Liver (tissue), 3 donors: Measurements from ENCODE around the gene ACOT11.
A peak's percentile ranks its signal among the peaks of the same experiment; 100 is the strongest.

Experiments used
- CTCF ChIP-seq: fragments of 150-350 bp; IDR thresholded peaks from 2 replicates; pipeline ENCODE4 v1.5.1; 2017; ENCODE audit warnings: improper control_type of control experiment, low read depth, low read length; ENCODE audit not compliant: missing input control
- FOXA1 ChIP-seq: IDR thresholded peaks from 2 replicates; pipeline ENCODE4 v1.6.1; 2016; ENCODE audit warnings: antibody characterized with exemption
- GABPA ChIP-seq, 2 donors: IDR thresholded peaks in 1 of 2; conservative IDR thresholded peaks in 1 of 2; 2 replicates each; pipeline ENCODE4 v1.6.1; 2016; ENCODE audit warnings: antibody characterized with exemption in 2 of 2, mild to moderate bottlenecking in 1 of 2, moderate library complexity in 1 of 2
- JUND ChIP-seq, 2 donors: IDR thresholded peaks; 2 replicates each; pipeline ENCODE4 v1.6.1; 2016; ENCODE audit warnings: antibody characterized with exemption in 2 of 2
- RAD21 ChIP-seq, 2 donors: IDR thresholded peaks; 2 replicates each; pipeline ENCODE4 v1.6.1; 2016; ENCODE audit warnings: antibody characterized with exemption in 2 of 2, mild to moderate bottlenecking in 2 of 2
- REST ChIP-seq: IDR thresholded peaks from 2 replicates; pipeline ENCODE4 v1.6.1; 2016; ENCODE audit warnings: antibody characterized with exemption, mild to moderate bottlenecking
- RXRA ChIP-seq, 2 donors: IDR thresholded peaks; 2 replicates each; pipeline ENCODE4 v1.6.1; 2017 to 2018; ENCODE audit warnings: antibody characterized with exemption in 2 of 2, mild to moderate bottlenecking in 1 of 2
- SP1 ChIP-seq: IDR thresholded peaks from 2 replicates; pipeline ENCODE4 v1.6.1; 2018; ENCODE audit warnings: antibody characterized with exemption, mild to moderate bottlenecking
- TAF1 ChIP-seq: conservative IDR thresholded peaks from 2 replicates; pipeline ENCODE4 v1.6.1; 2016; ENCODE audit warnings: antibody characterized with exemption, mild to moderate bottlenecking
- YY1 ChIP-seq: IDR thresholded peaks from 2 replicates; pipeline ENCODE4 v1.6.1; 2016; ENCODE audit warnings: antibody characterized with exemption, mild to moderate bottlenecking
- TF ChIP-seq, protein P1 (sequence below): IDR thresholded peaks from 2 replicates; pipeline ENCODE4 v1.6.1; 2016; ENCODE audit warnings: antibody characterized with exemption
- TF ChIP-seq, protein P2 (sequence below): IDR thresholded peaks from 2 replicates; pipeline ENCODE4 v1.6.1; 2016; ENCODE audit warnings: antibody characterized with exemption
- TF ChIP-seq, protein P3 (sequence below): IDR thresholded peaks from 2 replicates; pipeline ENCODE4 v1.6.1; 2016; ENCODE audit warnings: antibody characterized with exemption
- donor health status: healthy.
- donor health status: healthy.

DNA sequence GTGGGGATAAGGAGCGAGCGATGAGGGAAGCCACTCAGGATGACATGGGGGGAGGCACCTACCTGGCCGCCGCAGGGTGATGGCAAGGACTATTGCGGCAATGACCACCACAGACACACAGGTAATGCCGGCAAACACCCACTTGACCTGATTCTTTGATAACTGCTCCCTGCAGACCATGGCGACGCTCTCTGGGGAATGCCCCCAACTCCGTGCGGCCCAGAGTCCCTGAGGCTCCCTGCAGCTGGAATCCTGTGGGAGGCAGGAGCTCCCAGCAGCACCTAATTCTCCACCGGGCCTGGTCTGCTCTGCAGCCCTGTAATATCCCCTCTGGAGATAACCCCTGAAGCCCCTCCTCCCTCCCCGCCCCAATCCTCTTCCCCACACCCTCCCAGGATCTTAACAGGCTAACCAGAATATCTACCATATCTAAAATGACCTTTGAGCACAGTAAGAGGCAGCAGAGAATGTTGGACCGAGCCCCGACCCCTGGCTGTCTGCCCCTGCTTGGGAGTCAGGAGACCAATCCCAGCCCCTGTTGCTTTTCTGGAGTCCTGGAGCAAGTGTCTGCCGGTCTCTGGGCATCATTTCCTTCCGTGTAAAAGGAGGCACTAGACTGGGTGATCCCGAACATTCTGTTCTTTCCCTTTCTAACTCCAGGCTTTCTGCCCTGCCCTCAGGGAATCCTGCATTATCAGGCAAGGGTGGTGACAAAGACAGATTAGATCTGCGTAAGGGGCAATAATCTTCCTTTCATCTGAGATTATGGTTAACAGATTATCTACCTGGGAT, 75.4 kb downstream of the ACOT11 start, which contains the start of gene FAM151A:
- TF ChIP-seq CTCF = no peak
- TF ChIP-seq GABPA (IDR thresholded peaks at IDR 0.05 in 1 of 2, conservative IDR thresholded peaks at IDR 0.05 in 1 of 2) = no peak
- TF ChIP-seq, protein P1, sequence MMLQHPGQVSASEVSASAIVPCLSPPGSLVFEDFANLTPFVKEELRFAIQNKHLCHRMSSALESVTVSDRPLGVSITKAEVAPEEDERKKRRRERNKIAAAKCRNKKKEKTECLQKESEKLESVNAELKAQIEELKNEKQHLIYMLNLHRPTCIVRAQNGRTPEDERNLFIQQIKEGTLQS = no peak
- peak; percentile 87 for TF ChIP-seq SP1
- peak; percentile 50 to 66 for TF ChIP-seq RXRA (IDR thresholded peaks at IDR 0.05)
- TF ChIP-seq REST = no peak
- no peak for TF ChIP-seq TAF1
- peak in 1 of 2 donors; percentile 23 for TF ChIP-seq RAD21 (IDR thresholded peaks at IDR 0.05)
- TF ChIP-seq FOXA1 = no peak
- TF ChIP-seq, protein P2, sequence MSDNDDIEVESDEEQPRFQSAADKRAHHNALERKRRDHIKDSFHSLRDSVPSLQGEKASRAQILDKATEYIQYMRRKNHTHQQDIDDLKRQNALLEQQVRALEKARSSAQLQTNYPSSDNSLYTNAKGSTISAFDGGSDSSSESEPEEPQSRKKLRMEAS = no peak
- no peak for TF ChIP-seq JUND (IDR thresholded peaks at IDR 0.05)
- TF ChIP-seq YY1 = no peak
- TF ChIP-seq, protein P3, sequence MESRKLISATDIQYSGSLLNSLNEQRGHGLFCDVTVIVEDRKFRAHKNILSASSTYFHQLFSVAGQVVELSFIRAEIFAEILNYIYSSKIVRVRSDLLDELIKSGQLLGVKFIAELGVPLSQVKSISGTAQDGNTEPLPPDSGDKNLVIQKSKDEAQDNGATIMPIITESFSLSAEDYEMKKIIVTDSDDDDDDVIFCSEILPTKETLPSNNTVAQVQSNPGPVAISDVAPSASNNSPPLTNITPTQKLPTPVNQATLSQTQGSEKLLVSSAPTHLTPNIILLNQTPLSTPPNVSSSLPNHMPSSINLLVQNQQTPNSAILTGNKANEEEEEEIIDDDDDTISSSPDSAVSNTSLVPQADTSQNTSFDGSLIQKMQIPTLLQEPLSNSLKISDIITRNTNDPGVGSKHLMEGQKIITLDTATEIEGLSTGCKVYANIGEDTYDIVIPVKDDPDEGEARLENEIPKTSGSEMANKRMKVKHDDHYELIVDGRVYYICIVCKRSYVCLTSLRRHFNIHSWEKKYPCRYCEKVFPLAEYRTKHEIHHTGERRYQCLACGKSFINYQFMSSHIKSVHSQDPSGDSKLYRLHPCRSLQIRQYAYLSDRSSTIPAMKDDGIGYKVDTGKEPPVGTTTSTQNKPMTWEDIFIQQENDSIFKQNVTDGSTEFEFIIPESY = no peak
